NOMO-1 treated with dmso at 0.1 percent for 144 hours (cell line): ENCODE measurements around the gene RPS19BP1.

Experiments used
- DNase-seq: peaks from one replicate; lab custom pipeline; 2025; ENCODE audit not compliant: unreplicated experiment; lab: John Stamatoyannopoulos, UW

The RPS19BP1 gene

DNA sequence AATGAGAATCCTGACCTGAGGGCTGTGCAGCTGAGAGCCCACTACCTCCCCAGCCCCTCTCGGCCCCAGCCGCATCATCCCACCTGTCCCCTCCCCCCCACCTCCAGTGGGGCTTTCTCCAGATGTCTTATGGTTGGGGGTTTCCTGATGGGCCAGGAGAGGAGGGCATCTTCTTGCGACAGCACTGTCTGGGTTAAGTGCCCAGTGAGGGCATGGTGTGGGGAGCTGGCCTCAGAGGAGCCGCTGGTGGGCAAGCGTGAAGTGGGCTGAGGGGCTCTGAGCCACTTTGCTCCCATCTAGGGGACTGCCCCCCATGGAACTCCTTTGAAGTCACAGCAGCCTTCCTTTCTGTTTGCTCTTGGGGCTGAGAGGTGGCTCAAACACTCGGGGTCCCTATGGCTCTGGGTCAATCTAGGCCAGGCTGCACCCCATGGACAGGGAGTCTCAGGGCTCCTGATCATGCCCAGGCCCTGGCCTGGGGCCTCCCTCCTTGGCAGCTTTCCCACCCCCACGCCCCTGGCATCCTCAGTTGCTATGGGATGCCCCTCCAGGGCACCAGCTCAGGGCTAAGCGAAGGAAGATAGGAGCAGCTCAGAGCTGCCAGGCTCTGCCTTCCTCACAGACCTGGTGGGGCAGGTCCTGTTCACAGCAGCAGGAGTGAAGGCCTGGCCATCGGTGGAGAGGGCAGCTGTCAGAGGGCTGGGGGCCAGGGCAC lies 41.4 kb downstream of the RPS19BP1 start:
- no peak for DNase-seq

DNA sequence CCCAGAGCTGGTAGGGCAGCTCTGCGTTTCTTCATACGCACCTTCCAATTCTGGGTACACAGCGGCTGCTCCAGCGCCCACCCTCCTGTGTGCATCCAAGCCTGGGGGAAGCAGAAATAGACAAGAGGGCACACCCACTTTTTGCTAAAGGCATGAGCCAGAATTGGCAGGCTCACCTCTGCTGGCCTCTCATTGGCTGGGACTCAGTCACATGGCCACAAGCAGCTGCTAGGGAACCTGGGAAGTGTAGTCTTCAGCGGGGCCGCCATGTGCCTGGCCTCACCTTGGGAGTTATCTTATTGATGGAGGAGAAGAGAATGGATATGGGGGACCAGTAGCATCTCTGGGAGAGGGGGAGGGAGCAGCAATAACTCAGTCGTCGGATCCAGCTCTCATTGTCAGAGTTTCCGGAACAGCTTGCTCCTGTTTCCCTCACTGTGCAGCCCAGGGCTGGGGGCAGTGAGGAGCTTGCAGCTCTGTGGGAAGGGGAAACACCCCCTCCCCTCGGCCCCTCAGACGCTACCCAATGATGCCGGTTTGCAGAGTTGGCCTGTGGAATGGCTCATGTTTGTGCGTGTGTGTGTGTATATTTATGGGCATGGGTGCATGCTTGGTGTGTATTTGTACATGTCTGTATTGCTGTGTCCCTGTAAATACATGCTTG lies 42.3 kb downstream of the RPS19BP1 start:
- DNase-seq, result peak; percentile 80

DNA sequence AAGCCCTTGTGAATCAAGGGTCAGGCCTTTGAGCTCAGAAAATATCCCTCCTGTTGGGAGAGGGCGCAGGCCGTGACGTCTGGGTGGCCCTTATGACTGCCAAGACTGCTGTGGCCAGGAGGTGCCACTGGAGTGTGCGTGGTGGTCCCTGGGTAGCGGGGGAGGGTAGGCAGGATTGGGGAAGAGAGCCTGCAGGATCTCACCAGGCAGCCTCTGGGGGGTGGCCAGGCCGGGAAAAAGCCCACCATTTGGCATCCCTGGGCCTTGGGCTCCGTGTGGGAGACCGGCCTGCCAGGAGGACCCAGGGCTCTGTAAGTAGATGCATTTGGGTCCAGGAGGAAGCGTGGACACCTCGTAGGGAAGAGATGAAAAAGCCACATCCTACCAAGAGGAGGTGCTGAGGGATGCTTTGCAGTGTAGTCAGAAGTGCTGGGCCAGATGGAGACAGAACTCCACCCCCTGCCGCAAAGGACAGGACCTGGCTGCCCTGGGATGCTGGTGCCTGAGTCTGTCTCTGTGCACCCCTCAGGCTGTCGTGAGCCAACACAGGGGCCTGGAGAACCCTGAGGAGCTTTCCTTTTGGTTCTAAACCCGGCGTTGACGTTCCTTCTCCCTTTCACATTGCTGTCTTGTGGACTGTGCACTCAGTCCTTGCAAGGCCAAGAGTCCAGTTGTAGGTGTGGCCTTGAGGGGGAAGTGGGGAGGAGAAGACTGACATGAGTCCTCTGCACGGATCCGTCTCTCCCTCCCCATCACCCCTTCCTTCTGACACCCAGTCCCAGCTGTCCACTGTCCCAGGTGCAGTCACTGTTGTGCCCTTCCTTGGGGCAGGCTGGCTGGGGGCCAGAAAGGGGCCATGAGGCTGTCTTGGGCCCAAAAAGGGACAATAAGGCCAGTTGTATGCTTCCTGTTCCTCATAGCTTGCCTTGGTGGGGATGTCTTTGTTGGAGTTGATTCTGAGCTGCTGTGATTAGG lies 43.2 kb downstream of the RPS19BP1 start:
- DNase-seq, result no peak

DNA sequence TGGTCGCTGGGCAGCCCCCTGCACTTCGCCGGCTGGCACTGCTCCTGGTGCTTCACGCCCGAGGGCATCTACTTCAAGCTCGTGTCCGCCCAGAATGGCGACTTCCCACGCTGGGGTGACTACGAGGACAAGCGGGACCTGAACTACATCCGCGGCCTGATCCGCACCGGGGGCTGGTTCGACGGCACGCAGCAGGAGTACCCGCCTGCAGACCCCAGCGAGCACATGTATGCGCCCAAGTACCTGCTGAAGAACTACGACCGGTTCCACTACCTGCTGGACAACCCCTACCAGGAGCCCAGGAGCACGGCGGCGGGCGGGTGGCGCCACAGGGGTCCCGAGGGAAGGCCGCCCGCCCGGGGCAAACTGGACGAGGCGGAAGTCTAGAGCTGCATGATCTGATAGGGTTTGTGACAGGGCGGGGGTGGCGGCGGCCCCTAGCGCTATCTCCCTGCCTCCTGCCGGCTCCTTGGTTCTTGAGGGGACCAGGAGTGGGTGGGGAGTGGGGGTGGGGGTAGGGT lies 43.9 kb downstream of the RPS19BP1 start:
- no peak for DNase-seq

DNA sequence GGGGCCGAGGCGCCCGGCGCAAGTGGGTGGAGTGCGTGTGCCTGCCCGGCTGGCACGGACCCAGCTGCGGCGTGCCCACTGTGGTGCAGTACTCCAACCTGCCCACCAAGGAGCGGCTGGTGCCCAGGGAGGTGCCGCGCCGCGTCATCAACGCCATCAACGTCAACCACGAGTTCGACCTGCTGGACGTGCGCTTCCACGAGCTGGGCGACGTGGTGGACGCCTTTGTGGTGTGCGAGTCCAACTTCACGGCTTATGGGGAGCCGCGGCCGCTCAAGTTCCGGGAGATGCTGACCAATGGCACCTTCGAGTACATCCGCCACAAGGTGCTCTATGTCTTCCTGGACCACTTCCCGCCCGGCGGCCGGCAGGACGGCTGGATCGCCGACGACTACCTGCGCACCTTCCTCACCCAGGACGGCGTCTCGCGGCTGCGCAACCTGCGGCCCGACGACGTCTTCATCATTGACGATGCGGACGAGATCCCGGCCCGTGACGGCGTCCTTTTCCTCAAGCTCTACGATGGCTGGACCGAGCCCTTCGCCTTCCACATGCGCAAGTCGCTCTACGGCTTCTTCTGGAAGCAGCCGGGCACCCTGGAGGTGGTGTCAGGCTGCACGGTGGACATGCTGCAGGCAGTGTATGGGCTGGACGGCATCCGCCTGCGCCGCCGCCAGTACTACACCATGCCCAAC lies 44.6 kb downstream of the RPS19BP1 start:
- no peak for DNase-seq

DNA sequence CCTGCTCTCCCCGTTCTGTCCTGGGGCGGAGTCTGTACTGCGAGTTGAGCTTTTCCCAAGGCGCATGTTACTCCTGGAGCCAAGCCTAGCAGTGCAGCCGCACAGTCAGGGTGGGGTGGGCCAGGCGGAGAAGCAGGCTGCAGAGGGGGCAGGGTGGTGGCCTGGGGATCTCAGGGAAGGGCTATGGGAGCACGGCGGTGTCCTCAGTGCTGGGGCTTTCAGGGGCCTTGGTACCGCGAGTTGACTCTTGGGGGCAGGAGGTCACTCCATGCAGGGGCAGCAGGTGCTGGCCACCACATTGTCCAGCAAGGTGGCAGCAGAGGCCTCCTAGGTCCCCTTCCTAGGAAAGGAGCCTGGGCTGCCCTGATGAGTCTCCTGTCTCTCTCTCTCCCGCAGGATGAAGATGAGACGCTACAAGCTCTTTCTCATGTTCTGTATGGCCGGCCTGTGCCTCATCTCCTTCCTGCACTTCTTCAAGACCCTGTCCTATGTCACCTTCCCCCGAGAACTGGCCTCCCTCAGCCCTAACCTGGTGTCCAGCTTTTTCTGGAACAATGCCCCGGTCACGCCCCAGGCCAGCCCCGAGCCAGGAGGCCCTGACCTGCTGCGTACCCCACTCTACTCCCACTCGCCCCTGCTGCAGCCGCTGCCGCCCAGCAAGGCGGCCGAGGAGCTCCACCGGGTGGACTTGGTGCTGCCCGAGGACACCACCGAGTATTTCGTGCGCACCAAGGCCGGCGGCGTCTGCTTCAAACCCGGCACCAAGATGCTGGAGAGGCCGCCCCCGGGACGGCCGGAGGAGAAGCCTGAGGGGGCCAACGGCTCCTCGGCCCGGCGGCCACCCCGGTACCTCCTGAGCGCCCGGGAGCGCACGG lies 45.4 kb downstream of the RPS19BP1 start:
- DNase-seq, result no peak

DNA sequence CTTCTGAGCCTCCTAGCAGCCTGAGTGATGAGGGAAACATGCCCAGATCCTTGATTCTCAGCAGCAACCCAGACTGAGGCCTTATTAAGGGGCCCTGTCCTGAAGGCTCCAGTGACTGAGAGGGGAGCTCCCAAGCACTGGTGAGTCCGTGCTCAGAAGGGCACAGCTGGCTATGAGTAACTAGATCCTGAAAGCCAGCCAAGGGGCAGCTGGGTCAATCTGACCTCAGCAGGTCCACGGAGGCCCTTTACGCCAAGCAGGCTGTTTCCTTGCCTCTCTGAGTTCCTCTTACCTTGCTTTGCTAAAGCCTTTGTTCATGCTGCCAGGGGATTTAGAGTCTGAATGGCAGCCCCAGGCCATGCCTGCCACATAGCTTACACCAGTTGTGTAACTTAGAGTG lies 49.8 kb downstream of the RPS19BP1 start:
- DNase-seq, result no peak

DNA sequence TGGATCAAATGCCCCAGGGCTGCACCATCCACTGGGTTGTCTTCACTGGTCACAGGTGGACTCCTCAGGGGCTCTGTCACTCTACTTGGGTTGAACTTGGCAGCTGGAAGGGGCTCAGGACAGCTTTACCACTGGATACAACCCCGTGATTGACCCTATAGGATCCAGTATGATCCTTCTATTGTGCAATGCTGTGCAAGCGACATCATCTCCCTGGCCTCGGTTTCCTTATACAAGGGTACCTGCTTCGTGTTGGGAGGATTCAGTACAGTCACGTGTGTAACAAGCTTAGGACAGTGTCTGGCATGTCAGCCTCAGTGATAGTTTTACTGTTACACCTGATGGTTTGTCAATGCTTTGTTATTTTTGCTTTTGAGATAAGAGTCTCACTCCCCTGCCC lies 51.0 kb downstream of the RPS19BP1 start:
- DNase-seq, result no peak

DNA sequence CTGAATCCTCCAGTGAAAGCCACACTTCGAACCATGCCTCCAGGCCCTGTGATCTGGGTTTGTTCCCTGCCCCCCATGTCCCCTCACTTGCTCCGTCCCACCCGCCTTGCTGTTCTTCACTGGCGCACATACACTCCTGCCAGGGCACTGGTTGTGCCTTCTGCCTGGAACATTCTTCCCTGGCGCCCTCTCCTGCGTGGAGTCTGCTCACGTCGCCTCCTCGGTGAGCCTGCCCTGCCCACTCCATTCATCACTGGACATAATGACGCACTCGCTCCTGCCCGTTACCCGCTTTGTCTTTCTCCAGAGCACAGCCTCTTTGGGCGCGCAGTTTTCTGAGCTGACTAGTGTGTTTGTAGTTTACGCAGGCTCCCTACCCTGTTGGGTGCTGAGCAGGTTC lies 51.5 kb downstream of the RPS19BP1 start:
- no peak for DNase-seq

DNA sequence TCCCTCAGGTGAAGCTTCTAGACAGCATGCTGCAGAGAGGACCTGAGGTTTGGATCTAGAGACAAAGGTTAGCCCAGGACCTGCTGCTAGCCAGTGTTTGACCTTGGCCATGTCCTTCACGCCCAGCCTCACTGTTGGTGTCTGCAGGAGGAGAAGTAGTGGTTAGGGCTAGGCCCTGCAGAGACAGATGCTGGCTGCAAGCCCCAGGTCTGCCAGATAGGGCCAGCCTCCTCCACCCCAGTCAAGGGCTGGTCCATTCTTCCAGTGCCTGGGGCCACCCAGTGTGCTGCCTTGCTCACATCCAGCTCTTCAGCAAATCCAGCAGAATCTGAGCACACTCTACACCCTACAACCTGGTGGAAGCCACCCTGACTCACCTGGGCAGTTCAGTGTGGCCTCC lies 52.0 kb downstream of the RPS19BP1 start:
- DNase-seq, result no peak

DNA sequence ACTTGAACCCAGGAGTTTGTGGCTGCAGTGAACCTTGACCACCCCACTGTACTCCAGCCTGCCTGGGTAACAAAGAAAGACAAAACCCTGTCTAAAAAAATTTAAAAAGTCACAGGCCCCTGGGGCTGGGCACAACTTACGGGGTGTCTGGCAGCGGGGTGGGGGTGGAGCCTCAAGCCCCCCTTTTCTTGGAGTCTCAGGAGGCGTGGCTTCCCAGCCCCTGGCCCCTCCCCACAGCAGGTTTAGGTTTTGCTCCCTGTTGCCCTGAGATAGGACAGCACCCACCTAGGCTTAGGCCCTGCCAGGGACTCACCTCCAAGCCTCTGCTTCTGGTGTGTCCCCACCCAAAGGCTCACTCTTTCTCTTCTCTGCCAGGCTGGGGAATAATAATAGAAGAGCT lies 53.3 kb downstream of the RPS19BP1 start:
- DNase-seq, result no peak
